GM12878 (cell line): ENCODE results near the gene ITGB5. TPM values are rescaled to one million over a fixed set of nuclear protein-coding genes. Genes with fewer than 3 reads are reported as not detected.

Experiments
- ATF7 ChIP-seq: fragments of 450-650 bp; IDR thresholded peaks from 2 replicates; pipeline ENCODE4 v1.6.1; 2016; ENCODE audit warnings: low read depth, mild to moderate bottlenecking
- FOXM1 ChIP-seq: IDR thresholded peaks from 2 replicates; pipeline ENCODE4 v1.6.1; 2012; ENCODE audit warnings: low read depth, mild to moderate bottlenecking, inconsistent platforms, low read length, moderate library complexity
- GABPA ChIP-seq: IDR thresholded peaks from 2 replicates; pipeline ENCODE4 v1.6.1; 2014; ENCODE audit warnings: antibody characterized with exemption, low read depth, mild to moderate bottlenecking, inconsistent platforms
- JUND ChIP-seq: IDR thresholded peaks from 2 replicates; pipeline ENCODE4 v1.6.1; 2012; ENCODE audit warnings: low read depth, mild to moderate bottlenecking, low read length, improper control_type of control experiment, moderate library complexity
- NR2F1 ChIP-seq: fragments of 450-650 bp; conservative IDR thresholded peaks from 2 replicates; pipeline ENCODE4 v1.6.1; 2017; ENCODE audit warnings: mild to moderate bottlenecking
- NRF1 ChIP-seq: conservative IDR thresholded peaks from 2 replicates; pipeline ENCODE4 v1.6.1; 2011; ENCODE audit warnings: mild to moderate bottlenecking, low read depth, low read length, improper control_type of control experiment
- PAX8 ChIP-seq: fragments of 450-650 bp; IDR thresholded peaks from 2 replicates; pipeline ENCODE4 v1.6.1; 2017; ENCODE audit warnings: mild to moderate bottlenecking, moderate library complexity
- RB1 ChIP-seq: fragments of 450-650 bp; formaldehyde crosslinking; IDR thresholded peaks from 2 replicates; pipeline ENCODE4 v1.6.1; 2017; ENCODE audit warnings: mild to moderate bottlenecking, borderline replicate concordance
- ZZZ3 ChIP-seq: IDR thresholded peaks from 2 replicates; pipeline ENCODE4 v1.6.1; 2011; ENCODE audit warnings: low read depth; ENCODE audit not compliant: control insufficient read depth, insufficient read length
- polyA plus RNA-seq, 11 experiments: library from polyadenylated mRNA; depleted of rRNA in 4 of 11; unstranded in 6 of 11; stranded (reverse) in 5 of 11; fragments of >200 nt; fragmentation: Nextera tagmentation in 4 of 11; fragmentation: Illumina TruSeq in 1 of 11; extraction: Ambion mirVana in 4 of 11; extraction: Trizol in 1 of 11; gene quantifications; 1 replicate in 1 of 11; 2 replicates in 10 of 11; pipeline versions ENCODE4 v1.2.1 to v1.2.3, GENCODE V29; 2011 to 2016; ENCODE audit warnings: inconsistent platforms in 2 of 11, missing spikeins in 2 of 11, low read depth in 1 of 11
- total RNA-seq, 4 experiments: library from RNA; depleted of rRNA in 3 of 4; stranded (reverse); fragments of >200 nt in 3 of 4; fragmentation: Illumina TruSeq in 1 of 4; extraction: Trizol in 1 of 4; gene quantifications; 2 replicates each; pipeline versions ENCODE4 v1.2.1 to v1.2.3, GENCODE V29; 2013 to 2021
- TF ChIP-seq, protein P1 (sequence below): fragments of 450-650 bp; IDR thresholded peaks from 2 replicates; pipeline ENCODE4 v1.6.1; 2017; ENCODE audit warnings: mild to moderate bottlenecking, moderate library complexity

ITGB5 gene
- total and polyA plus RNA-seq, 10 of the 15 experiments (the other 5 are each of a cell fraction or from before 2014, with no cell fraction given): 0.05 to 10.0 (median 0.83) TPM; not detected in 2

DNA sequence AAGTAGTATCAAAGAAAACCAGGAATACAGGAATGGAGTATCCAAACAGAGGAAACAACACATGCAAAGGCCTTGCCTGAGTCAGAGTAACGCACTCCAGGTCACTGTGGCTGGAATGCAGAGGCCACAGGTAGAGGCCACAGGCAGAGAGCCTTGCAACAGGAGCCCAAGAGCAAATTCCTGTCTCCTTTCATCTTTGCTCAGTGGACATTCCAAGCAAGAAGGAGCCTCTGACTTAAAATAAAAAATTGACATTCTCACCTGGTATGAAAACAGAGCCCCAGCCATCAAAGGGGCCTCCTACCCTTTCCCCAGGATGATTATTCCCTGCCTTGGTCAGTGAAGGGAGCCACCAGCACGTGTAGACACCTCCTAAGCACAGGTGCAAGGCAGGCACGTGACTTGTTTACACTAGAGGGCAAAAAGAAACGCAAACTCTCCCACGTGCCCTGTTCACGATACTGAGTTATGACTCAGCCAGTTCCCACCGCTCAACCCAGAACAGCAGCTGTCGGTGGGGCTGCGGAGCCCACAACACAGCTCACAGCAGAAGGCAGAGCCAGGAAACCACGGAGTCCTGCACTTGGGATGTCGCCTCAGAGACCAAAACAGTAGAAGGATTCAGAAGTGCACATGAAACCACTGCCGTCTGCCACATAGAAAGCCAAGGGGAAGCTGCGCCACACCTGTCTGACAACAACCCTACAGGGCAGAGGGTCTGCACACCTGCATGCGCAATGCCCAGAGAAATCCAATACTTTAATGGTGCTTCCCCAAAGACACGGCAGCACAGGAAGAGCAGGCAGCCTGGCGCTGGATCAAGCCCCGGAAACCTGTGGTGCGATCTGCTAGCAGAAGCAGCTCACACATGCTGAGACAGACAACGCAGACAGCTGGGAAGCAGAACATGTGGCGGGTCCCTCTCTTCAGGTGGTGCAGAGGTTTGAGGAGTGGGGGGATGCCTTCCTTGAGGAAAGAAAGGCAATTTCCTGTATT is 52.1 kb downstream of the ITGB5 start (continued):
- TF ChIP-seq FOXM1 (no peak), GABPA (no peak), PAX8 (no peak), ZZZ3 (no peak), JUND (peak; percentile 71; the same call in 1 of the 2 replicates), NR2F1 (peak; percentile 41; the same call in 1 of the 2 replicates), ATF7 (peak; percentile 70), RB1 (no peak), NRF1 (no peak)
- TF ChIP-seq, protein P1, sequence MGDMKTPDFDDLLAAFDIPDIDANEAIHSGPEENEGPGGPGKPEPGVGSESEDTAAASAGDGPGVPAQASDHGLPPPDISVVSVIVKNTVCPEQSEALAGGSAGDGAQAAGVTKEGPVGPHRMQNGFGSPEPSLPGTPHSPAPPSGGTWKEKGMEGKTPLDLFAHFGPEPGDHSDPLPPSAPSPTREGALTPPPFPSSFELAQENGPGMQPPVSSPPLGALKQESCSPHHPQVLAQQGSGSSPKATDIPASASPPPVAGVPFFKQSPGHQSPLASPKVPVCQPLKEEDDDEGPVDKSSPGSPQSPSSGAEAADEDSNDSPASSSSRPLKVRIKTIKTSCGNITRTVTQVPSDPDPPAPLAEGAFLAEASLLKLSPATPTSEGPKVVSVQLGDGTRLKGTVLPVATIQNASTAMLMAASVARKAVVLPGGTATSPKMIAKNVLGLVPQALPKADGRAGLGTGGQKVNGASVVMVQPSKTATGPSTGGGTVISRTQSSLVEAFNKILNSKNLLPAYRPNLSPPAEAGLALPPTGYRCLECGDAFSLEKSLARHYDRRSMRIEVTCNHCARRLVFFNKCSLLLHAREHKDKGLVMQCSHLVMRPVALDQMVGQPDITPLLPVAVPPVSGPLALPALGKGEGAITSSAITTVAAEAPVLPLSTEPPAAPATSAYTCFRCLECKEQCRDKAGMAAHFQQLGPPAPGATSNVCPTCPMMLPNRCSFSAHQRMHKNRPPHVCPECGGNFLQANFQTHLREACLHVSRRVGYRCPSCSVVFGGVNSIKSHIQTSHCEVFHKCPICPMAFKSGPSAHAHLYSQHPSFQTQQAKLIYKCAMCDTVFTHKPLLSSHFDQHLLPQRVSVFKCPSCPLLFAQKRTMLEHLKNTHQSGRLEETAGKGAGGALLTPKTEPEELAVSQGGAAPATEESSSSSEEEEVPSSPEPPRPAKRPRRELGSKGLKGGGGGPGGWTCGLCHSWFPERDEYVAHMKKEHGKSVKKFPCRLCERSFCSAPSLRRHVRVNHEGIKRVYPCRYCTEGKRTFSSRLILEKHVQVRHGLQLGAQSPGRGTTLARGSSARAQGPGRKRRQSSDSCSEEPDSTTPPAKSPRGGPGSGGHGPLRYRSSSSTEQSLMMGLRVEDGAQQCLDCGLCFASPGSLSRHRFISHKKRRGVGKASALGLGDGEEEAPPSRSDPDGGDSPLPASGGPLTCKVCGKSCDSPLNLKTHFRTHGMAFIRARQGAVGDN: peak; percentile 92
- TF ChIP-seq, all 136 proteins: peak for 47
